HepG2 (cell line): ENCODE data around the gene ZNF26. TPM values are rescaled to one million over a fixed set of nuclear protein-coding genes. Genes with fewer than 3 reads are reported as not detected.

Experiments
- ATAC-seq: fragments of 200-7000 bp; cut with Tn5 transposase; 3 replicates; pipeline ENCODE4 v1.9.1; 2020; ENCODE audit warnings: mild to moderate bottlenecking, moderate library complexity
- BruUV-seq: library from RNA; stranded (reverse); fragments of 400-500 nt; replicated peaks from 2 replicates; lab custom pipeline; 2021; lab: Mats Ljungman, UMichigan
- CTCF ChIA-PET: fragments of 300-600 bp; formaldehyde crosslinking; extraction: SDS; loops from one replicate; lab custom pipeline; 2021; ENCODE audit warnings: low total read pairs, inconsistent platforms, low intra/inter-chr PET ratio; lab: Yijun Ruan, JAX
- POLR2A ChIA-PET: fragments of 350-600 bp; sonication (Branson Sonifier 250); formaldehyde crosslinking; loops from one replicate; lab custom pipeline; 2020; ENCODE audit warnings: antibody characterized with exemption, inconsistent platforms; lab: Yijun Ruan, JAX
- DNase-seq: peaks from one replicate; pipeline ENCODE4 v3.0.0-alpha.2; 2015; ENCODE audit warnings: low spot score
- FAIRE-seq: peaks from 3 replicates; lab custom pipeline; 2011; peaks lifted over from hg19 to GRCh38; lab: Jason Lieb, UNC
- H2AFZ ChIP-seq: one replicate; pipeline ENCODE4 v1.6.1; 2011; ENCODE audit warnings: low read length, inconsistent platforms
- H3K27ac ChIP-seq: fragments of 300-600 bp; 3 replicates; pipeline ENCODE4 v1.8.0; 2011; ENCODE audit warnings: mixed run types, mild to moderate bottlenecking, mixed read lengths, low read length, inconsistent platforms; ENCODE audit not compliant: insufficient read depth; ENCODE audit errors: extremely low read length
- H3K27me3 ChIP-seq, 2 experiments: fragments of 200-600 bp in 1 of 2; 2 replicates in 1 of 2; 3 replicates in 1 of 2; pipeline versions ENCODE4 v1.6.0 to v1.8.0; 2011; ENCODE audit warnings: low read length in 2 of 2, mild to moderate bottlenecking in 2 of 2, moderate library complexity in 2 of 2, inconsistent platforms in 1 of 2; ENCODE audit not compliant: insufficient read depth in 2 of 2, control insufficient read depth in 1 of 2
- H3K36me3 ChIP-seq, 2 experiments: fragments of 200-600 bp in 1 of 2; replicated peaks in 1 of 2; 2 replicates in 1 of 2; 3 replicates in 1 of 2; pipeline versions ENCODE4 v1.5.1 to v1.8.0; 2011; ENCODE audit warnings: low read length in 2 of 2, inconsistent platforms in 1 of 2; ENCODE audit not compliant: insufficient read depth in 2 of 2, control insufficient read depth in 1 of 2
- H3K4me1 ChIP-seq: 2 replicates; pipeline ENCODE4 v1.5.1; 2012; ENCODE audit warnings: low read length, inconsistent platforms; ENCODE audit not compliant: insufficient read depth
- H3K4me2 ChIP-seq: 2 replicates; pipeline ENCODE4 v1.6.0; 2011; ENCODE audit warnings: low read depth, low read length, inconsistent platforms
- H3K4me3 ChIP-seq, 3 experiments: fragments of 200-600 bp in 1 of 3; sonication (generic), shearing (Covaris generic) in 1 of 3; replicated peaks in 1 of 3; 2 replicates each; pipeline ENCODE4 v1.5.1; 2011 to 2016; ENCODE audit warnings: low read length in 3 of 3, inconsistent platforms in 2 of 3, low read depth in 2 of 3, mild to moderate bottlenecking in 2 of 3, control low read depth in 1 of 3, mixed read lengths in 1 of 3; ENCODE audit not compliant: insufficient read depth in 1 of 3
- H3K79me2 ChIP-seq: one replicate; pipeline ENCODE4 v1.6.1; 2011; ENCODE audit warnings: low read length, inconsistent platforms; ENCODE audit not compliant: insufficient read depth
- H3K9ac ChIP-seq: 2 replicates; pipeline ENCODE4 v1.6.0; 2011; ENCODE audit warnings: mild to moderate bottlenecking, low read depth, low read length, inconsistent platforms; ENCODE audit not compliant: insufficient read depth
- H3K9me3 ChIP-seq: 2 replicates; pipeline ENCODE4 v1.5.1; 2012; ENCODE audit warnings: mild to moderate bottlenecking, low read length
- H4K20me1 ChIP-seq: 2 replicates; pipeline ENCODE4 v1.6.0; 2011; ENCODE audit warnings: inconsistent platforms, mild to moderate bottlenecking, low read length, moderate library complexity; ENCODE audit not compliant: insufficient read depth
- DNMT1 ChIP-seq: sonication (generic); formaldehyde crosslinking; IDR thresholded peaks from 2 replicates; pipeline ENCODE4 v1.5.1; 2020; ENCODE audit warnings: mild to moderate bottlenecking, missing genetic modification reagents
- DR1 ChIP-seq: sonication (generic); formaldehyde crosslinking; IDR thresholded peaks from 2 replicates; pipeline ENCODE4 v1.8.0; 2021; ENCODE audit warnings: mild to moderate bottlenecking, missing genetic modification reagents, inconsistent platforms
- IRF2 ChIP-seq: IDR thresholded peaks from 2 replicates; pipeline ENCODE4 v1.6.1; 2018; ENCODE audit warnings: missing genetic modification reagents, missing compliant biosample characterization
- JUND ChIP-seq: sonication (generic); formaldehyde crosslinking; IDR thresholded peaks from 2 replicates; pipeline ENCODE4 v1.8.0; 2022; ENCODE audit warnings: mild to moderate bottlenecking, missing genetic modification reagents
- KLF13 ChIP-seq: sonication (generic); formaldehyde crosslinking; IDR thresholded peaks from 2 replicates; pipeline ENCODE4 v1.4.0; 2020; ENCODE audit warnings: mild to moderate bottlenecking, missing genetic modification reagents
- NR2F6 ChIP-seq, 2 experiments: IDR thresholded peaks; 2 replicates each; pipeline ENCODE4 v1.6.1; 2016; ENCODE audit warnings: antibody characterized with exemption in 1 of 2, mild to moderate bottlenecking in 1 of 2
- RFXANK ChIP-seq: IDR thresholded peaks from 2 replicates; pipeline ENCODE4 v1.6.1; 2016
- TCF7L2 ChIP-seq: IDR thresholded peaks from 2 replicates; pipeline ENCODE4 v1.6.1; 2011; ENCODE audit warnings: mild to moderate bottlenecking, low read depth, low read length, moderate library complexity
- ZNF260 ChIP-seq: sonication (generic); formaldehyde crosslinking; IDR thresholded peaks from 2 replicates; pipeline ENCODE4 v1.4.0; 2020; ENCODE audit warnings: missing genetic modification reagents, low read depth, mild to moderate bottlenecking, borderline replicate concordance
- ZNF263 ChIP-seq: sonication (generic); formaldehyde crosslinking; IDR thresholded peaks from 2 replicates; pipeline ENCODE4 v1.4.0; 2020; ENCODE audit warnings: missing genetic modification reagents
- ZNF614 ChIP-seq: IDR thresholded peaks from 2 replicates; pipeline ENCODE4 v1.6.1; 2018; ENCODE audit warnings: missing biosample characterization, missing genetic modification reagents, inconsistent platforms, borderline replicate concordance
- ZNF652 ChIP-seq: IDR thresholded peaks from 2 replicates; pipeline ENCODE4 v1.6.1; 2016; ENCODE audit warnings: low read depth, borderline replicate concordance
- WGBS: methylation state at CpG from one replicate; pipeline ENCODE4 v1.1.6; 2017; ENCODE audit warnings: low lambda C conversion rate; 5-methylcytosine and 5-hydroxymethylcytosine counted together
- in situ Hi-C: cut with HindIII; loops from 2 replicates; pipeline ENCODE4 v1.10.0; 2017; ENCODE audit warnings: low pct_unique_long_range_greater_than_20kb; ENCODE audit not compliant: extremely low pct_ligation_motif_present
- intact Hi-C: fragments of 100-400 bp; cut with micrococcal nuclease; formaldehyde crosslinking; loops from one replicate; pipeline ENCODE4 v1.10.0; 2022; ENCODE audit not compliant: unreplicated experiment
- polyA plus RNA-seq, 8 experiments: library from polyadenylated mRNA; depleted of rRNA in 3 of 8; stranded (reverse) in 7 of 8; unstranded in 1 of 8; fragments of >200 nt; fragmentation: Illumina TruSeq in 4 of 8; extraction: Trizol in 4 of 8; gene quantifications; 2 replicates each; pipeline versions ENCODE4 v1.2.1 to v1.2.3, GENCODE V29; 2011 to 2016; ENCODE audit warnings: low read depth in 4 of 8, missing spikeins in 1 of 8, mixed read lengths in 1 of 8; ENCODE audit not compliant: insufficient read depth in 1 of 8
- total RNA-seq, 5 experiments: library from RNA; depleted of rRNA; stranded (reverse); fragments of >200 nt; fragmentation: Illumina TruSeq; extraction: Trizol; gene quantifications; 2 replicates each; pipeline ENCODE4 v1.2.3, GENCODE V29; 2016; ENCODE audit warnings: low read depth in 1 of 5
- TF ChIP-seq, protein P1 (sequence below): sonication (generic); formaldehyde crosslinking; IDR thresholded peaks from 2 replicates; pipeline ENCODE4 v1.5.1; 2020; ENCODE audit warnings: mild to moderate bottlenecking, missing genetic modification reagents, borderline replicate concordance

Gene ZNF26
- total and polyA plus RNA-seq, 2 of the 13 experiments (the other 11 are each of a cell fraction or from before 2014, with no cell fraction given), result 3.8 to 6.5 TPM

DNA sequence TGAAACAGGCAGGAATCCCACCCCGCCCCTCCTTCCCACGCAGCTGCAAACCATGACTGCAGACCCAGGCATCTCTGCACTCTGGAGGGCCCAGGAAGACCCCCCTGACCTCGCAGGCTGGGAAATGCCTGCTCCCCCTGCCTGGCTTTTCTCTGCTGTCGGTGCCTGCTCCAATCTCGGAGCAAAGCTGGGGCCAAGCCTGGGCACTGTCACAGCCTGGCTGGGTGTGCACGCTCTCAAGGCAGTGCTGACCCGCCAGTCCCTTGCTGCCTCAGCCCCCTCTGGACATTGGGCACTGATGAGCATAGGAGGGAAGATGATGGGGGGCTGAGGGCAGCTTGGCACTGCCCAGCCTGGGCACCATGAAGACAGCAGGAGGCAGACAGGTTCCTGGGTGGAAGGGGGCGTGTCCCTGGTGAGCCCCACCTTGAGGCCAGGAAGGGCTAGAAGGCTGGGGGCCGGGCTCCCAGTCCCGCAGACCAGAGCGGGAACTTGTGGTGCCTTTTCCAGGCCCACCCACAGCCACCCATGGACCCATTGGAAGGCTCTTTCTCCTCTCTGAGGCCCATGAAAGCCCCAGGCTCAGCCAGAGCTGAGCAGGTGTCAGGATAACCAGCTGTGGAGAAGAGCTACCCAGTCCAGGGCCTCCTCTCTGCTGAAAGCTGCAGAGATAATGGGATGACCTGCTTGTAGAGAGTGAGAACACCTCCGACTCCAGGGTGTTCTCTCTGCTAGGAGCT, 19.3 kb upstream of the ZNF26 start:
- no peak overlapping the region for H2AFZ ChIP-seq
- peaks cover 78% of the 10 kb centered on the region for H3K9me3 ChIP-seq
- FAIRE-seq (no peak), DNase-seq (no peak), ATAC-seq (no peak; the same call in 2 of the 3 replicates)
- H3K4me2 ChIP-seq, result no peak overlapping the region
- no peaks in the 10 kb centered on the region for H4K20me1 ChIP-seq
- H3K9ac ChIP-seq, result no peak overlapping the region
- no peaks in the 10 kb centered on the region for H3K79me2 ChIP-seq
- BruUV-seq, result no TSS peak
- no peak overlapping the region for H3K27ac ChIP-seq
- CTCF ChIA-PET, result no interaction called here
- no peaks in the 10 kb centered on the region for H3K4me1 ChIP-seq
- POLR2A ChIA-PET, result no interaction called here
- H3K36me3 ChIP-seq, result no peaks in the 10 kb centered on the region
- 0% methylated on average over 1 of the region's 12 CpGs for WGBS
- intact Hi-C loops, result no loop called here
- H3K27me3 ChIP-seq, result no peaks in the 10 kb centered on the region
- in situ Hi-C loops, result no loop called here
- no peak overlapping the region for H3K4me3 ChIP-seq
- no peak for TF ChIP-seq ZNF614 (CRISPR knock-in tag)
- no peak for TF ChIP-seq ZNF263
- TF ChIP-seq NR2F6 (IDR thresholded peaks at IDR 0.05), result no peak
- no peak for TF ChIP-seq NR2F6 (CRISPR knock-in tag; IDR thresholded peaks at IDR 0.05)
- TF ChIP-seq ZNF652 (CRISPR knock-in tag), result no peak
- TF ChIP-seq RFXANK, result no peak
- TF ChIP-seq ZNF260 (CRISPR knock-in tag), result no peak
- TF ChIP-seq DNMT1 (CRISPR knock-in tag), result no peak
- TF ChIP-seq KLF13 (CRISPR knock-in tag), result no peak
- no peak for TF ChIP-seq TCF7L2
- no peak for TF ChIP-seq IRF2
- TF ChIP-seq JUND (CRISPR knock-in tag), result no peak
- TF ChIP-seq DR1 (CRISPR knock-in tag), result no peak
- TF ChIP-seq, protein P1, sequence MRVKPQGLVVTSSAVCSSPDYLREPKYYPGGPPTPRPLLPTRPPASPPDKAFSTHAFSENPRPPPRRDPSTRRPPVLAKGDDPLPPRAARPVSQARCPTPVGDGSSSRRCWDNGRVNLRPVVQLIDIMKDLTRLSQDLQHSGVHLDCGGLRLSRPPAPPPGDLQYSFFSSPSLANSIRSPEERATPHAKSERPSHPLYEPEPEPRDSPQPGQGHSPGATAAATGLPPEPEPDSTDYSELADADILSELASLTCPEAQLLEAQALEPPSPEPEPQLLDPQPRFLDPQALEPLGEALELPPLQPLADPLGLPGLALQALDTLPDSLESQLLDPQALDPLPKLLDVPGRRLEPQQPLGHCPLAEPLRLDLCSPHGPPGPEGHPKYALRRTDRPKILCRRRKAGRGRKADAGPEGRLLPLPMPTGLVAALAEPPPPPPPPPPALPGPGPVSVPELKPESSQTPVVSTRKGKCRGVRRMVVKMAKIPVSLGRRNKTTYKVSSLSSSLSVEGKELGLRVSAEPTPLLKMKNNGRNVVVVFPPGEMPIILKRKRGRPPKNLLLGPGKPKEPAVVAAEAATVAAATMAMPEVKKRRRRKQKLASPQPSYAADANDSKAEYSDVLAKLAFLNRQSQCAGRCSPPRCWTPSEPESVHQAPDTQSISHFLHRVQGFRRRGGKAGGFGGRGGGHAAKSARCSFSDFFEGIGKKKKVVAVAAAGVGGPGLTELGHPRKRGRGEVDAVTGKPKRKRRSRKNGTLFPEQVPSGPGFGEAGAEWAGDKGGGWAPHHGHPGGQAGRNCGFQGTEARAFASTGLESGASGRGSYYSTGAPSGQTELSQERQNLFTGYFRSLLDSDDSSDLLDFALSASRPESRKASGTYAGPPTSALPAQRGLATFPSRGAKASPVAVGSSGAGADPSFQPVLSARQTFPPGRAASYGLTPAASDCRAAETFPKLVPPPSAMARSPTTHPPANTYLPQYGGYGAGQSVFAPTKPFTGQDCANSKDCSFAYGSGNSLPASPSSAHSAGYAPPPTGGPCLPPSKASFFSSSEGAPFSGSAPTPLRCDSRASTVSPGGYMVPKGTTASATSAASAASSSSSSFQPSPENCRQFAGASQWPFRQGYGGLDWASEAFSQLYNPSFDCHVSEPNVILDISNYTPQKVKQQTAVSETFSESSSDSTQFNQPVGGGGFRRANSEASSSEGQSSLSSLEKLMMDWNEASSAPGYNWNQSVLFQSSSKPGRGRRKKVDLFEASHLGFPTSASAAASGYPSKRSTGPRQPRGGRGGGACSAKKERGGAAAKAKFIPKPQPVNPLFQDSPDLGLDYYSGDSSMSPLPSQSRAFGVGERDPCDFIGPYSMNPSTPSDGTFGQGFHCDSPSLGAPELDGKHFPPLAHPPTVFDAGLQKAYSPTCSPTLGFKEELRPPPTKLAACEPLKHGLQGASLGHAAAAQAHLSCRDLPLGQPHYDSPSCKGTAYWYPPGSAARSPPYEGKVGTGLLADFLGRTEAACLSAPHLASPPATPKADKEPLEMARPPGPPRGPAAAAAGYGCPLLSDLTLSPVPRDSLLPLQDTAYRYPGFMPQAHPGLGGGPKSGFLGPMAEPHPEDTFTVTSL (CRISPR knock-in tag), result no peak
